PC-3 (cell line): ENCODE measurements around the gene TRPV6. TPM values are rescaled to one million over a fixed set of nuclear protein-coding genes. Genes with fewer than 3 reads are reported as not detected.

Experiments used
- ATAC-seq: fragments of 200-7000 bp; cut with Tn5 transposase; 2 replicates; pipeline ENCODE4 v1.9.1; 2020; ENCODE audit warnings: mild to moderate bottlenecking, moderate library complexity
- BruUV-seq: library from RNA; stranded (reverse); fragments of 400-500 nt; replicated peaks from 2 replicates; lab custom pipeline; 2021; lab: Mats Ljungman, UMichigan
- CTCF ChIA-PET: fragments of 300-600 bp; sonication (Branson Sonifier 250); formaldehyde crosslinking; loops from one replicate; lab custom pipeline; 2022; ENCODE audit warnings: antibody characterized with exemption; lab: Charles Lee
- POLR2A ChIA-PET: fragments of 300-600 bp; sonication (Branson Sonifier 250); formaldehyde crosslinking; loops from one replicate; lab custom pipeline; 2022; ENCODE audit warnings: antibody characterized with exemption; ENCODE audit not compliant: unreplicated experiment; lab: Charles Lee
- DNase-seq: peaks from one replicate; pipeline ENCODE4 v3.0.0-alpha.2; 2015
- H2AFZ ChIP-seq: fragments of 300-600 bp; sonication (generic); 2 replicates; pipeline ENCODE4 v1.6.0; 2016; ENCODE audit warnings: antibody characterized with exemption, low read length
- H3F3A ChIP-seq: fragments of 300-600 bp; sonication (generic); one replicate; pipeline ENCODE4 v1.6.0; 2017; ENCODE audit warnings: antibody characterized with exemption, low read length, control low read depth, mild to moderate bottlenecking; ENCODE audit not compliant: unreplicated experiment
- H3K27ac ChIP-seq: fragments of 300-600 bp; sonication (generic); 2 replicates; pipeline ENCODE4 v1.5.1; 2016; ENCODE audit warnings: mild to moderate bottlenecking, low read length
- H3K27me3 ChIP-seq: fragments of 300-600 bp; sonication (generic); 2 replicates; pipeline ENCODE4 v1.6.1; 2016; ENCODE audit warnings: low read length, mixed read lengths
- H3K36me3 ChIP-seq: fragments of 300-600 bp; sonication (generic); 2 replicates; pipeline ENCODE4 v1.6.1; 2016; ENCODE audit warnings: low read depth, mixed run types, low read length, mixed read lengths
- H3K4me1 ChIP-seq: fragments of 300-600 bp; sonication (generic); 2 replicates; pipeline ENCODE4 v1.5.1; 2016; ENCODE audit warnings: low read length; ENCODE audit not compliant: insufficient read depth
- H3K4me2 ChIP-seq: fragments of 300-600 bp; sonication (generic); 2 replicates; pipeline ENCODE4 v1.6.0; 2016; ENCODE audit warnings: low read length
- H3K4me3 ChIP-seq: fragments of 300-600 bp; sonication (generic); 2 replicates; pipeline ENCODE4 v1.5.1; 2016; ENCODE audit warnings: mild to moderate bottlenecking, low read length, mixed read lengths
- H3K79me2 ChIP-seq: fragments of 300-600 bp; sonication (generic); 2 replicates; pipeline ENCODE4 v1.6.1; 2017; ENCODE audit warnings: low read length, mixed read lengths
- H3K9ac ChIP-seq: fragments of 300-600 bp; sonication (generic); 2 replicates; pipeline ENCODE4 v1.6.0; 2016; ENCODE audit warnings: mild to moderate bottlenecking, low read length
- H3K9me2 ChIP-seq: fragments of 300-600 bp; sonication (generic); replicated peaks from 2 replicates; pipeline ENCODE4 v1.6.1; 2016; ENCODE audit warnings: mixed run types, low read length, mixed read lengths
- H3K9me3 ChIP-seq: fragments of 300-600 bp; sonication (generic); 2 replicates; pipeline ENCODE4 v1.6.1; 2016; ENCODE audit warnings: low read length, mixed read lengths
- H4K20me1 ChIP-seq: fragments of 300-600 bp; sonication (generic); 2 replicates; pipeline ENCODE4 v1.6.1; 2016; ENCODE audit warnings: low read length, mixed read lengths
- EZH2 ChIP-seq: fragments of 300-600 bp; sonication (generic); IDR thresholded peaks from one replicate; pipeline ENCODE4 v1.6.1; 2017; ENCODE audit warnings: antibody characterized with exemption, mild to moderate bottlenecking, low read length; ENCODE audit not compliant: unreplicated experiment
- EZH2phosphoT487 ChIP-seq: fragments of 300-600 bp; sonication (generic); IDR thresholded peaks from 2 replicates; pipeline ENCODE4 v1.6.1; 2018; ENCODE audit warnings: mild to moderate bottlenecking, antibody characterized with exemption, low read length, borderline replicate concordance
- intact Hi-C: fragments of 100-400 bp; cut with micrococcal nuclease; formaldehyde crosslinking; loops from 2 replicates; pipeline ENCODE4 v1.9.0; 2023
- total RNA-seq: library from RNA; depleted of rRNA; stranded (reverse); fragments of >200 nt; gene quantifications from 2 replicates; pipeline ENCODE4 v1.2.3, GENCODE V29; 2014
- TF ChIP-seq, protein P1 (sequence below): fragments of 300-600 bp; sonication (generic); conservative IDR thresholded peaks from 2 replicates; pipeline ENCODE4 v1.5.1; 2017; ENCODE audit warnings: antibody characterized with exemption, low read depth, mild to moderate bottlenecking, low read length

TRPV6 gene
- total RNA-seq, 1 experiment from 2014 or later, result 1.4 TPM

DNA sequence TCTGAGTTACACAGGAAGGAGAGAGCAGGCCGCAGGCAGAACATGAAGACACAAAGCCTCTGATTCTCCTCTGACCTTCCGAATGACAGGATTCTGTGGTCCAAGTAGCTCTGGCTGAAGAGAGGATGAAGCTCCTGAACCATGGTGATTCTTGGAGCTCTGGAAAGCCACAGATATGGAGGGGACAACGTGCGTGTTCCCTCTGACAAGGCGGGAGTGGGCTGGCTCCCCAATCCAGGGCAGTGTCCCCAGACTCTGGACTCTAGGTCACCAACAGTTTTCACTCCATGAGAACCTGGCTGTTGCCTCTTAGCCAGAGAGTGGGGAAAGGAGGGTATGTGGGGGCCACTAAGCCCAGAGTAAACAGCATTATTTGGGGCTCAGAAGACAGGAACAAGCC lies 7.4 kb upstream of the TRPV6 start:
- no TSS peak for BruUV-seq
- Histone ChIP-seq H2AFZ (no peak overlapping the region), H3K9ac (no peak overlapping the region), H3K4me1 (peaks cover 8% of the 10 kb centered on the region; the same call in 1 of the 2 replicates), H3K27me3 (peaks cover 10% of the 10 kb centered on the region), H3K4me3 (no peak overlapping the region), H3K27ac (no peak overlapping the region), H3K36me3 (no peaks in the 10 kb centered on the region), H4K20me1 (no peaks in the 10 kb centered on the region), H3K9me2 (no peaks in the 10 kb centered on the region), H3K9me3 (no peaks in the 10 kb centered on the region), H3K79me2 (no peaks in the 10 kb centered on the region), H3K4me2 (no peak overlapping the region), H3F3A (no peaks in the 10 kb centered on the region)
- intact Hi-C loops, result no loop called here
- ChIA-PET CTCF (no interaction called here), POLR2A (no interaction called here)
- TF ChIP-seq, protein P1, sequence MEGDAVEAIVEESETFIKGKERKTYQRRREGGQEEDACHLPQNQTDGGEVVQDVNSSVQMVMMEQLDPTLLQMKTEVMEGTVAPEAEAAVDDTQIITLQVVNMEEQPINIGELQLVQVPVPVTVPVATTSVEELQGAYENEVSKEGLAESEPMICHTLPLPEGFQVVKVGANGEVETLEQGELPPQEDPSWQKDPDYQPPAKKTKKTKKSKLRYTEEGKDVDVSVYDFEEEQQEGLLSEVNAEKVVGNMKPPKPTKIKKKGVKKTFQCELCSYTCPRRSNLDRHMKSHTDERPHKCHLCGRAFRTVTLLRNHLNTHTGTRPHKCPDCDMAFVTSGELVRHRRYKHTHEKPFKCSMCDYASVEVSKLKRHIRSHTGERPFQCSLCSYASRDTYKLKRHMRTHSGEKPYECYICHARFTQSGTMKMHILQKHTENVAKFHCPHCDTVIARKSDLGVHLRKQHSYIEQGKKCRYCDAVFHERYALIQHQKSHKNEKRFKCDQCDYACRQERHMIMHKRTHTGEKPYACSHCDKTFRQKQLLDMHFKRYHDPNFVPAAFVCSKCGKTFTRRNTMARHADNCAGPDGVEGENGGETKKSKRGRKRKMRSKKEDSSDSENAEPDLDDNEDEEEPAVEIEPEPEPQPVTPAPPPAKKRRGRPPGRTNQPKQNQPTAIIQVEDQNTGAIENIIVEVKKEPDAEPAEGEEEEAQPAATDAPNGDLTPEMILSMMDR, result no peak
- no peak for TF ChIP-seq EZH2phosphoT487
- no peak for TF ChIP-seq EZH2
- DNase-seq (no peak), ATAC-seq (no peak)

GRCh38 chr7:142891490-142892082 lies 6.0 kb upstream of the TRPV6 start:
- CTCF ChIA-PET, result no interaction called here
- peaks cover 10% of the 10 kb centered on the region for H3K27me3 ChIP-seq
- H3K4me2 ChIP-seq, result no peak overlapping the region
- peaks cover 8% of the 10 kb centered on the region; the same call in 1 of the 2 replicates for H3K4me1 ChIP-seq
- DNase-seq, result no peak
- no peak for ATAC-seq
- H2AFZ ChIP-seq, result no peak overlapping the region
- H3K9me3 ChIP-seq, result no peaks in the 10 kb centered on the region
- no peaks in the 10 kb centered on the region for H3K79me2 ChIP-seq
- H4K20me1 ChIP-seq, result no peaks in the 10 kb centered on the region
- H3K9me2 ChIP-seq, result no peaks in the 10 kb centered on the region
- BruUV-seq, result no TSS peak
- H3K27ac ChIP-seq, result no peak overlapping the region
- TF ChIP-seq, protein P1, result no peak
- TF ChIP-seq EZH2phosphoT487, result no peak
- TF ChIP-seq EZH2, result no peak
- POLR2A ChIA-PET, result no interaction called here
- intact Hi-C loops, result no loop called here
- no peaks in the 10 kb centered on the region for H3K36me3 ChIP-seq
- no peaks in the 10 kb centered on the region for H3F3A ChIP-seq
- no peak overlapping the region for H3K4me3 ChIP-seq
- no peak overlapping the region for H3K9ac ChIP-seq

DNA sequence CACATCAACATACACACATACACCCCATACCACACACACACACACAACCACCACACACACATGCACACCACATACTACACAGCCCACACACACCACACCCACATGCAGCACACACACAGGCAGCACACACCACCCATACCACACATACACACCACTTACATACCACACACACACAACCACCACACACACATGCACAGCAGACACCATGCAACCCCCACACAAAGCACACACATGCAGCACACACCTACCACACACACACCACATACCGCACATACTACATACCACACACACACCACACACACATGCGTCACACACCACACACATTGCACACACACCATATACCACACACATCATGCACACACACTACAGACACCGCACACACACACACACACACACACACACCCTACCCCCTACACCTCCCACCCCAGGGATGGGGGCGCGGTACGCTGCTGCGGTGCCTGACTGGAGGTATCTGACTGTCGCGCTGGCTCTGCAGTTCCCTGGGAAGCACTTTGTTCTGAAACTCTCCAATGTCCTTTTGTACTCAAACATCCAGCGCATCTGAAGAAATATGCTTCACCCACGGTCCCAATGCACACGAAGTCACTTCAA lies 5.4 kb upstream of the TRPV6 start:
- Histone ChIP-seq H3K27ac (no peak overlapping the region), H3K4me3 (no peak overlapping the region), H3K36me3 (no peaks in the 10 kb centered on the region), H3K9me3 (no peaks in the 10 kb centered on the region), H3K27me3 (peaks cover 10% of the 10 kb centered on the region; the same call in 1 of the 2 replicates), H3K79me2 (no peaks in the 10 kb centered on the region), H3F3A (no peaks in the 10 kb centered on the region), H2AFZ (no peak overlapping the region), H3K4me1 (peaks cover 8% of the 10 kb centered on the region; the same call in 1 of the 2 replicates), H3K9me2 (no peaks in the 10 kb centered on the region), H3K4me2 (no peak overlapping the region), H3K9ac (no peak overlapping the region), H4K20me1 (no peaks in the 10 kb centered on the region)
- ATAC-seq, result no peak
- POLR2A ChIA-PET, result no interaction called here
- no TSS peak for BruUV-seq
- intact Hi-C loops, result no loop called here
- CTCF ChIA-PET, result no interaction called here
- TF ChIP-seq EZH2 (no peak), EZH2phosphoT487 (no peak)
- TF ChIP-seq, protein P1, result no peak
- DNase-seq, result no peak
